Measurements from ENCODE around the gene WASHC1. TPM values are rescaled to one million over a fixed set of nuclear protein-coding genes. Genes with fewer than 3 reads are reported as not detected.
"Not testable (repeated sequence)": the region's sequence is repeated elsewhere in the genome, so short reads cannot be mapped to it uniquely, and the experiment has no call there.

Gene WASHC1
- polyA plus RNA-seq, 2 donors: 11.4 to 18.9 TPM

- not testable (repeated sequence) for H3K4me1 ChIP-seq (ENCODE audit: control insufficient read depth in 2 of 2, insufficient read depth in 2 of 2, low read length in 1 of 2); H3K27me3 ChIP-seq (ENCODE audit: control insufficient read depth in 1 of 2, insufficient read depth in 2 of 2, low read length in 2 of 2); H3K4me3 ChIP-seq (ENCODE audit: low read depth in 1 of 2, low read length in 2 of 2); H3K9me3 ChIP-seq (ENCODE audit: control insufficient read depth in 2 of 2, insufficient read depth in 1 of 2, low read depth in 1 of 2, low read length in 1 of 2); H3K27ac ChIP-seq (ENCODE audit: low read depth in 2 of 2, low read length in 1 of 2); H3K36me3 ChIP-seq (ENCODE audit: control insufficient read depth in 2 of 2, insufficient read depth in 2 of 2, low read length in 1 of 2)
- WGBS, 2 donors: 62 to 72% methylated on average over 6 of the region's 6 CpGs
Measured at GRCh38 chr9:46164-46563, 16.9 kb upstream of the WASHC1 start.

DNA sequence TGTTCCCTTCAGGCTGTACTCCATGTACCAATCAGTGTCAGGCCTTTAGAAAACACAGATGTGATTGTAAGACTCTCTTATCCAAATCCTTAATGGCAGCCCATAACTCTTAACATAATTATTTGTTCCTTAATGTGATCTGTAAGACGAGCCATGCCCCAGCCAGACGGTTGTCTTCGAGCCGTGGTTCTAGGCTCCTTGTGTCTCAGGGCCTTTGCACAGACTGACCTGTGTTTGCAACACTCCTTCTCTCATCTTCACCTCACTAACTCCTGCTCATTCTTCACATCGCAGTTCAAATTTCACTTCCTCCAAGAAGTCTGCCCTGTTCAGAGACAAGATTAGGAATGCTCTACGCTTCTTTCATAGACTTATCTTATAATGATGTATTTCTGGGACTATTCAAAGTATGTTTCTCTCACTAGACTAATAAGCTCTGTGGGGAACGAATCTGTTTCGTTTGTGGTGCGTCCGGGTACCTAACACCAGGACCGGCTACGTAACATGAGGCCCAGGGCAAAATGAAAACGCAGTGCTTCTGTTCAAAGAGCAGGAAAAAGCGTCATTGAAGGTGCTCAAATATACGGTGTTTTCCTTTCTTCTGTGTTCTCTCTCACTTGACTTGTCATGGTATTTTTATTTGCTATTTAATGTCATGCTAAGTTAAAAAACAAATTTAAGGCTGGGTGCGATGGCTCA is 16.1 kb upstream of the WASHC1 start:
- H3K4me3 ChIP-seq (ENCODE audit: low read depth in 1 of 2, low read length in 2 of 2); H3K9me3 ChIP-seq (ENCODE audit: control insufficient read depth in 2 of 2, insufficient read depth in 1 of 2, low read depth in 1 of 2, low read length in 1 of 2); H3K36me3 ChIP-seq (ENCODE audit: control insufficient read depth in 2 of 2, insufficient read depth in 2 of 2, low read length in 1 of 2); H3K27me3 ChIP-seq (ENCODE audit: control insufficient read depth in 1 of 2, insufficient read depth in 2 of 2, low read length in 2 of 2); H3K4me1 ChIP-seq (ENCODE audit: control insufficient read depth in 2 of 2, insufficient read depth in 2 of 2, low read length in 1 of 2); H3K27ac ChIP-seq (ENCODE audit: low read depth in 2 of 2, low read length in 1 of 2): not testable (repeated sequence)
- 92 to 94% methylated on average over 13 to 14 of the region's 16 CpGs for WGBS, 2 donors

GRCh38 chr9:44416-44815 is 15.2 kb upstream of the WASHC1 start:
- 78 to 85% methylated on average over 3 of the region's 3 CpGs for WGBS, 2 donors
- H3K36me3 ChIP-seq (ENCODE audit: control insufficient read depth in 2 of 2, insufficient read depth in 2 of 2, low read length in 1 of 2): not testable (repeated sequence)

GRCh38 chr9:43636-44035 is 14.4 kb upstream of the WASHC1 start:
- not testable (repeated sequence) for H3K36me3 ChIP-seq (ENCODE audit: control insufficient read depth in 2 of 2, insufficient read depth in 2 of 2, low read length in 1 of 2); H3K9me3 ChIP-seq (ENCODE audit: control insufficient read depth in 2 of 2, insufficient read depth in 1 of 2, low read depth in 1 of 2, low read length in 1 of 2); H3K4me1 ChIP-seq (ENCODE audit: control insufficient read depth in 2 of 2, insufficient read depth in 2 of 2, low read length in 1 of 2); H3K27me3 ChIP-seq (ENCODE audit: control insufficient read depth in 1 of 2, insufficient read depth in 2 of 2, low read length in 2 of 2); H3K27ac ChIP-seq (ENCODE audit: low read depth in 2 of 2, low read length in 1 of 2); H3K4me3 ChIP-seq (ENCODE audit: low read depth in 1 of 2, low read length in 2 of 2)
- 76 to 83% methylated on average over 3 of the region's 3 CpGs for WGBS, 2 donors

More at GRCh38 chr9:44416-44815, 15.2 kb upstream of the WASHC1 start:
- H3K27ac ChIP-seq (ENCODE audit: low read depth in 2 of 2, low read length in 1 of 2); H3K4me1 ChIP-seq (ENCODE audit: control insufficient read depth in 2 of 2, insufficient read depth in 2 of 2, low read length in 1 of 2); H3K4me3 ChIP-seq (ENCODE audit: low read depth in 1 of 2, low read length in 2 of 2); H3K9me3 ChIP-seq (ENCODE audit: control insufficient read depth in 2 of 2, insufficient read depth in 1 of 2, low read depth in 1 of 2, low read length in 1 of 2); H3K27me3 ChIP-seq (ENCODE audit: control insufficient read depth in 1 of 2, insufficient read depth in 2 of 2, low read length in 2 of 2): not testable (repeated sequence)

GRCh38 chr9:43116-43515 is 13.9 kb upstream of the WASHC1 start:
- WGBS, 2 donors: 78 to 80% methylated on average over 2 to 3 of the region's 3 CpGs

DNA sequence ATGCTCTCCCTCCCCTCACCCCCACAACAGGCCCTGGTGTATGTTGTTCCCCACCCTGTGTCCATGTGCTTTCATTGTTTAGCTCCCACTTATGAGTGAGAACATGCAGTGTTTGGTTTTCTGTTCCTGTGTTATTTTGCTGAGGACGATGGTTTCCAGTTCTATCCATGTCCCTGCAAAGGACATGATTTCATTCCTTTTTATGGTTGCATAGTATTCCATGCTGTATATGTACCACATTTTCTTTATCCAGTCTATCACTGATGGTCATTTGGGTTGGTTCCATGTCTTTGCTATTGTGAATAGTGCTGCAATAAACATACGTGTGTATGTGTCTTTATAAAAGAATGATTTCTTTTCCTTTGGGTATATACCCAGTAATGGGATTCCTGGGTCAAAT is 12.6 kb upstream of the WASHC1 start:
- not testable (repeated sequence) for H3K27ac ChIP-seq (ENCODE audit: low read depth in 2 of 2, low read length in 1 of 2); H3K4me1 ChIP-seq (ENCODE audit: control insufficient read depth in 2 of 2, insufficient read depth in 2 of 2, low read length in 1 of 2); H3K27me3 ChIP-seq (ENCODE audit: control insufficient read depth in 1 of 2, insufficient read depth in 2 of 2, low read length in 2 of 2); H3K9me3 ChIP-seq (ENCODE audit: control insufficient read depth in 2 of 2, insufficient read depth in 1 of 2, low read depth in 1 of 2, low read length in 1 of 2); H3K36me3 ChIP-seq (ENCODE audit: control insufficient read depth in 2 of 2, insufficient read depth in 2 of 2, low read length in 1 of 2); H3K4me3 ChIP-seq (ENCODE audit: low read depth in 1 of 2, low read length in 2 of 2)
- 82 to 90% methylated on average over 2 of the region's 2 CpGs for WGBS, 2 donors

More at GRCh38 chr9:43116-43515, 13.9 kb upstream of the WASHC1 start:
- not testable (repeated sequence) for H3K36me3 ChIP-seq (ENCODE audit: control insufficient read depth in 2 of 2, insufficient read depth in 2 of 2, low read length in 1 of 2); H3K27ac ChIP-seq (ENCODE audit: low read depth in 2 of 2, low read length in 1 of 2); H3K9me3 ChIP-seq (ENCODE audit: control insufficient read depth in 2 of 2, insufficient read depth in 1 of 2, low read depth in 1 of 2, low read length in 1 of 2); H3K4me3 ChIP-seq (ENCODE audit: low read depth in 1 of 2, low read length in 2 of 2); H3K4me1 ChIP-seq (ENCODE audit: control insufficient read depth in 2 of 2, insufficient read depth in 2 of 2, low read length in 1 of 2); H3K27me3 ChIP-seq (ENCODE audit: control insufficient read depth in 1 of 2, insufficient read depth in 2 of 2, low read length in 2 of 2)

DNA sequence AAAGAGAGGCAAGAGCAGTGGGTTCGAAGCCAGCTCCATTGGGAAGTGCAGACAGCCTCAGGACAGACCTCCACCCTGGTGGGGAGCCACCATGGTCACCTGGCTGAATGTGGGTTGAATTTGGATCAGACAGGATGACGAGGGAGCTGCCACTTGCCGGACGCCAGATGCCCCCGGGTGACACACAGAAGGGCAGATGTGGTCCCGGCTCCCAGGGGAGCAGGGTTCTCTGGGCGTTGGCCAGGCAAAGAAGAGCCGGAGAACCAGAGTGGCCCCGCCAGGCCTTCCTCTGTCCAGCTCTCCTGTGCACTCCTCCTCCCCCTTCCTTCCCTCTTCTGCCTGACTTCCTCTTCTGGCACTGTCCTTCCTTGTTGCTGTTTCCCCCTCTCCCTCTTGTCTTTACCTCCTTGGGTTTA is 12.0 kb upstream of the WASHC1 start:
- H3K27me3 ChIP-seq (ENCODE audit: control insufficient read depth in 1 of 2, insufficient read depth in 2 of 2, low read length in 2 of 2); H3K4me3 ChIP-seq (ENCODE audit: low read depth in 1 of 2, low read length in 2 of 2); H3K36me3 ChIP-seq (ENCODE audit: control insufficient read depth in 2 of 2, insufficient read depth in 2 of 2, low read length in 1 of 2); H3K4me1 ChIP-seq (ENCODE audit: control insufficient read depth in 2 of 2, insufficient read depth in 2 of 2, low read length in 1 of 2); H3K27ac ChIP-seq (ENCODE audit: low read depth in 2 of 2, low read length in 1 of 2); H3K9me3 ChIP-seq (ENCODE audit: control insufficient read depth in 2 of 2, insufficient read depth in 1 of 2, low read depth in 1 of 2, low read length in 1 of 2): not testable (repeated sequence)
- 74 to 79% methylated on average over 8 to 9 of the region's 9 CpGs for WGBS, 2 donors

DNA sequence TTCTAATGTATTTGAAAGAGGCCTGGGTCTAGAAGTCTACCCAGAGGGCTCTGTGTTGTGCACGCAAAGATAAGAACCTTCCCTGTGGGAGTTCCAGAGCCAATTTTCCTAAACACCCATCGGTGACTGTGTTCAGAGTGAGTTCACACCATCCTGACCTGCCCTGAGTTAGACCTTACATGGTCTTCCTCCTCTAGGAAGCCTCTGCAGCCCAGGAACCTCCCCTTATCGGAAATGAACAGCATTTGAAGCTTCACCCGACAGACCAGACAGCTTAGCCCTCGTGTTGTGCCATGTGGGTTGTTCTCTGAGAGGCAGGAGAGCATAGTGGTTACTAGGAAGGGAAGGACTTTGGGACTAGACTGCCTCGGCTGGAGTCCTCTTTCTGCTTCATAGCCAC is 3.1 kb upstream of the WASHC1 start:
- not testable (repeated sequence) for H3K36me3 ChIP-seq (ENCODE audit: control insufficient read depth in 2 of 2, insufficient read depth in 2 of 2, low read length in 1 of 2); H3K27ac ChIP-seq (ENCODE audit: low read depth in 2 of 2, low read length in 1 of 2); H3K27me3 ChIP-seq (ENCODE audit: control insufficient read depth in 1 of 2, insufficient read depth in 2 of 2, low read length in 2 of 2); H3K4me1 ChIP-seq (ENCODE audit: control insufficient read depth in 2 of 2, insufficient read depth in 2 of 2, low read length in 1 of 2); H3K4me3 ChIP-seq (ENCODE audit: low read depth in 1 of 2, low read length in 2 of 2); H3K9me3 ChIP-seq (ENCODE audit: control insufficient read depth in 2 of 2, insufficient read depth in 1 of 2, low read depth in 1 of 2, low read length in 1 of 2)
- WGBS, 2 donors: 68 to 71% methylated on average over 5 of the region's 6 CpGs

DNA sequence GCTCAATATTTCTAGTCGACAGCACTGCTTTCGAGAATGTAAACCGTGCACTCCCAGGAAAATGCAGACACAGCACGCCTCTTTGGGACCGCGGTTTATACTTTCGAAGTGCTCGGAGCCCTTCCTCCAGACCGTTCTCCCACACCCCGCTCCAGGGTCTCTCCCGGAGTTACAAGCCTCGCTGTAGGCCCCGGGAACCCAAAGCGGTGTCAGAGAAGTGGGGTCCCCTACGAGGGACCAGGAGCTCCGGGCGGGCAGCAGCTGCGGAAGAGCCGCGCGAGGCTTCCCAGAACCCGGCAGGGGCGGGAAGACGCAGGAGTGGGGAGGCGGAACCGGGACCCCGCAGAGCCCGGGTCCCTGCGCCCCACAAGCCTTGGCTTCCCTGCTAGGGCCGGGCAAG is 481 bp downstream of the WASHC1 start:
- not testable (repeated sequence) for H3K27me3 ChIP-seq (ENCODE audit: control insufficient read depth in 1 of 2, insufficient read depth in 2 of 2, low read length in 2 of 2); H3K27ac ChIP-seq (ENCODE audit: low read depth in 2 of 2, low read length in 1 of 2); H3K4me1 ChIP-seq (ENCODE audit: control insufficient read depth in 2 of 2, insufficient read depth in 2 of 2, low read length in 1 of 2); H3K36me3 ChIP-seq (ENCODE audit: control insufficient read depth in 2 of 2, insufficient read depth in 2 of 2, low read length in 1 of 2); H3K9me3 ChIP-seq (ENCODE audit: control insufficient read depth in 2 of 2, insufficient read depth in 1 of 2, low read depth in 1 of 2, low read length in 1 of 2)
- 0% methylated on average over 10 to 14 of the region's 30 CpGs for WGBS, 2 donors
- peak overlapping the region; percentile 49 to 52 for H3K4me3 ChIP-seq (ENCODE audit: low read depth in 1 of 2, low read length in 2 of 2)

GRCh38 chr9:21621-22020 is 7.6 kb downstream of the WASHC1 start:
- H3K4me1 ChIP-seq (ENCODE audit: control insufficient read depth in 2 of 2, insufficient read depth in 2 of 2, low read length in 1 of 2); H3K27ac ChIP-seq (ENCODE audit: low read depth in 2 of 2, low read length in 1 of 2); H3K4me3 ChIP-seq (ENCODE audit: low read depth in 1 of 2, low read length in 2 of 2); H3K36me3 ChIP-seq (ENCODE audit: control insufficient read depth in 2 of 2, insufficient read depth in 2 of 2, low read length in 1 of 2); H3K9me3 ChIP-seq (ENCODE audit: control insufficient read depth in 2 of 2, insufficient read depth in 1 of 2, low read depth in 1 of 2, low read length in 1 of 2); H3K27me3 ChIP-seq (ENCODE audit: control insufficient read depth in 1 of 2, insufficient read depth in 2 of 2, low read length in 2 of 2): not testable (repeated sequence)
- WGBS, 2 donors: 88 to 92% methylated on average over 2 to 3 of the region's 9 CpGs

Data from esophagus (tissue), 2 donors.